ENCODE measurements around the gene GALK2. TPM values are rescaled to one million over a fixed set of nuclear protein-coding genes. Genes with fewer than 3 reads are reported as not detected.

GALK2 gene
- total RNA-seq, 1 donor from 2014 or later: 21.3 TPM

DNA sequence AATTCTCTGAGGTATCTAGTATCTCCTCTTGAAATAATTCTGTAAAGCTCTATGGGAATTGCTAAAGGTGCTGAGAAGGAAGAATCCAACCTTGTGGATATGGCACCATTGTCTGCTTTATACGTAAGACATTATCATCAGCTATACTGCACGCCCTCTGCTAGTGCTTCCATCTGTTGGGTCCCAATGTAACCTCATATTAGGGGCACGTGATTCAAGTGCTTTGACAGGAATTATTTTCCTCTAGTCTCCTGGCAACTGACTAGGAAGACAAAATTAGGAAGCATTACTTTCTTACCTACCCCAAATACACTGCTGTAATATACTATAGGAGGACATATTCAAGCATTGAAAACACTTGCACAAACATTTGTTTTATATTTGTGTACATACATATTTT is 38.6 kb upstream of the GALK2 start:
- peaks cover 20% of the 10 kb centered on the region for H3K36me3 Mint-ChIP-seq (ENCODE audit: low read depth)
- H3K4me3 Mint-ChIP-seq: no peak overlapping the region
- TF ChIP-seq, protein P1, sequence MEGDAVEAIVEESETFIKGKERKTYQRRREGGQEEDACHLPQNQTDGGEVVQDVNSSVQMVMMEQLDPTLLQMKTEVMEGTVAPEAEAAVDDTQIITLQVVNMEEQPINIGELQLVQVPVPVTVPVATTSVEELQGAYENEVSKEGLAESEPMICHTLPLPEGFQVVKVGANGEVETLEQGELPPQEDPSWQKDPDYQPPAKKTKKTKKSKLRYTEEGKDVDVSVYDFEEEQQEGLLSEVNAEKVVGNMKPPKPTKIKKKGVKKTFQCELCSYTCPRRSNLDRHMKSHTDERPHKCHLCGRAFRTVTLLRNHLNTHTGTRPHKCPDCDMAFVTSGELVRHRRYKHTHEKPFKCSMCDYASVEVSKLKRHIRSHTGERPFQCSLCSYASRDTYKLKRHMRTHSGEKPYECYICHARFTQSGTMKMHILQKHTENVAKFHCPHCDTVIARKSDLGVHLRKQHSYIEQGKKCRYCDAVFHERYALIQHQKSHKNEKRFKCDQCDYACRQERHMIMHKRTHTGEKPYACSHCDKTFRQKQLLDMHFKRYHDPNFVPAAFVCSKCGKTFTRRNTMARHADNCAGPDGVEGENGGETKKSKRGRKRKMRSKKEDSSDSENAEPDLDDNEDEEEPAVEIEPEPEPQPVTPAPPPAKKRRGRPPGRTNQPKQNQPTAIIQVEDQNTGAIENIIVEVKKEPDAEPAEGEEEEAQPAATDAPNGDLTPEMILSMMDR (conservative IDR thresholded peaks at IDR 0.05): no peak
- DNase-seq (ENCODE audit: low read depth, low spot score): no peak
- H3K4me1 Mint-ChIP-seq: no peaks in the 10 kb centered on the region
- H3K9me3 Mint-ChIP-seq: no peaks in the 10 kb centered on the region
- H3K27ac Mint-ChIP-seq (ENCODE audit: unreplicated experiment): no peak overlapping the region
- no peaks in the 10 kb centered on the region for H3K27me3 Mint-ChIP-seq (ENCODE audit: low read depth)

GRCh38 chr15:49134683-49135341 is 35.2 kb upstream of the GALK2 start:
- Mint-ChIP-seq H3K27me3 (ENCODE audit: low read depth) (no peaks in the 10 kb centered on the region), H3K36me3 (ENCODE audit: low read depth) (peaks cover 17% of the 10 kb centered on the region), H3K4me3 (no peak overlapping the region), H3K4me1 (no peaks in the 10 kb centered on the region), H3K27ac (ENCODE audit: unreplicated experiment) (no peak overlapping the region), H3K9me3 (no peaks in the 10 kb centered on the region)
- DNase-seq (ENCODE audit: low read depth, low spot score): no peak
- TF ChIP-seq, protein P1 (conservative IDR thresholded peaks at IDR 0.05): no peak

GRCh38 chr15:49135342-49135857 is 34.6 kb upstream of the GALK2 start:
- TF ChIP-seq, protein P1 (conservative IDR thresholded peaks at IDR 0.05): no peak
- Mint-ChIP-seq H3K27me3 (ENCODE audit: low read depth) (no peaks in the 10 kb centered on the region), H3K4me1 (no peaks in the 10 kb centered on the region), H3K9me3 (no peaks in the 10 kb centered on the region), H3K4me3 (no peak overlapping the region), H3K27ac (ENCODE audit: unreplicated experiment) (no peak overlapping the region), H3K36me3 (ENCODE audit: low read depth) (peaks cover 17% of the 10 kb centered on the region)
- no peak for DNase-seq (ENCODE audit: low read depth, low spot score)

GRCh38 chr15:49135911-49136310 is 34.1 kb upstream of the GALK2 start:
- H3K27me3 Mint-ChIP-seq (ENCODE audit: low read depth): no peaks in the 10 kb centered on the region
- TF ChIP-seq, protein P1 (conservative IDR thresholded peaks at IDR 0.05): no peak
- peaks cover 17% of the 10 kb centered on the region for H3K36me3 Mint-ChIP-seq (ENCODE audit: low read depth)
- no peaks in the 10 kb centered on the region for H3K9me3 Mint-ChIP-seq
- DNase-seq (ENCODE audit: low read depth, low spot score): no peak
- no peak overlapping the region for H3K27ac Mint-ChIP-seq (ENCODE audit: unreplicated experiment)
- H3K4me1 Mint-ChIP-seq: no peaks in the 10 kb centered on the region
- H3K4me3 Mint-ChIP-seq: no peak overlapping the region

- no peaks in the 10 kb centered on the region for H3K4me1 Mint-ChIP-seq
These were observed 32.2 kb upstream of the GALK2 start for GRCh38 chr15:49137861-49138260.

More at GRCh38 chr15:49137861-49138260, 32.2 kb upstream of the GALK2 start:
- Mint-ChIP-seq H3K27ac (ENCODE audit: unreplicated experiment) (no peak overlapping the region), H3K4me3 (no peak overlapping the region), H3K36me3 (ENCODE audit: low read depth) (peaks cover 19% of the 10 kb centered on the region), H3K9me3 (no peaks in the 10 kb centered on the region), H3K27me3 (ENCODE audit: low read depth) (no peaks in the 10 kb centered on the region)
- DNase-seq (ENCODE audit: low read depth, low spot score): no peak
- TF ChIP-seq, protein P1 (conservative IDR thresholded peaks at IDR 0.05): no peak
